ENCODE data around the gene HDGFL1.

GRCh38 chr6:22556266-22556665, 13.1 kb upstream of the HDGFL1 start:
- TF ChIP-seq CTCF (IDR thresholded peaks at IDR 0.05; ENCODE audit: low read length) (no peak), EZH2 (optimal IDR thresholded peaks at IDR 0.05; ENCODE audit: low read depth, low read length) (no peak)

All from MM.1S (cell line).